ENCODE results near the gene HIF1AN.

DNA sequence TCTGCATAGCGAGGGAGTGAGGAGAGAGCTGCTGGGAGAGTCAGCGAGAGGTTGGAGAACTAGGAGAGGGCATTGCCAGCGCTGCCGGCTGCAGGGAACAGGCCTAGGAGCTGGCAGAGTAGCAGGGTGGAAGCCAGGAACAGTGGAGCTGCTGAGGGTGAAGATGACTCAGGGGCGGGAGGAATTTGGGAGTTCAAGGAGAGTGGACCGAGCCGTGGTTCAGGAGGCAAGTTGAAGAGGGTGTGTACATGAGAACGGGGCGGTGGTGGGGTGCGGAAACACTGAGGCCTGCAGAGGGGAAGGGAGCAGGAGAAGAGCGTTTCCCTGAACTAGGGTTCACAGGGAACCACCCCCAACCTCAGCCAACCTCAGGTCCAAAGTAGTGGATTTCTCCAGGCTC lies 31.5 kb downstream of the HIF1AN start:
- TF ChIP-seq, protein P1, sequence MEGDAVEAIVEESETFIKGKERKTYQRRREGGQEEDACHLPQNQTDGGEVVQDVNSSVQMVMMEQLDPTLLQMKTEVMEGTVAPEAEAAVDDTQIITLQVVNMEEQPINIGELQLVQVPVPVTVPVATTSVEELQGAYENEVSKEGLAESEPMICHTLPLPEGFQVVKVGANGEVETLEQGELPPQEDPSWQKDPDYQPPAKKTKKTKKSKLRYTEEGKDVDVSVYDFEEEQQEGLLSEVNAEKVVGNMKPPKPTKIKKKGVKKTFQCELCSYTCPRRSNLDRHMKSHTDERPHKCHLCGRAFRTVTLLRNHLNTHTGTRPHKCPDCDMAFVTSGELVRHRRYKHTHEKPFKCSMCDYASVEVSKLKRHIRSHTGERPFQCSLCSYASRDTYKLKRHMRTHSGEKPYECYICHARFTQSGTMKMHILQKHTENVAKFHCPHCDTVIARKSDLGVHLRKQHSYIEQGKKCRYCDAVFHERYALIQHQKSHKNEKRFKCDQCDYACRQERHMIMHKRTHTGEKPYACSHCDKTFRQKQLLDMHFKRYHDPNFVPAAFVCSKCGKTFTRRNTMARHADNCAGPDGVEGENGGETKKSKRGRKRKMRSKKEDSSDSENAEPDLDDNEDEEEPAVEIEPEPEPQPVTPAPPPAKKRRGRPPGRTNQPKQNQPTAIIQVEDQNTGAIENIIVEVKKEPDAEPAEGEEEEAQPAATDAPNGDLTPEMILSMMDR (IDR thresholded peaks at IDR 0.05; ENCODE audit: poor library complexity), result no peak
- TF ChIP-seq EZH2 (IDR thresholded peaks at IDR 0.05; ENCODE audit: borderline replicate concordance) (no peak), EZH2phosphoT487 (IDR thresholded peaks at IDR 0.05; ENCODE audit: low read depth, severe bottlenecking, unreplicated experiment) (no peak)

All from hepatocyte (in vitro differentiated cells).